Activated naive CD4-positive, alpha-beta T cell treated with anti-CD3 and anti-CD28 coated beads for 36 hours (primary cell): ENCODE results near the gene CCSER1. TPM values are rescaled to one million over a fixed set of nuclear protein-coding genes. Genes with fewer than 3 reads are reported as not detected.
"Not testable (repeated sequence)": the region's sequence is repeated elsewhere in the genome, so short reads cannot be mapped to it uniquely, and the experiment has no call there.

Experiments
- CTCF ChIA-PET: fragments of 350-600 bp; sonication (Branson Sonifier 250); formaldehyde crosslinking; loops from one replicate; lab custom pipeline; 2021; ENCODE audit warnings: antibody characterized with exemption; lab: Charles Lee
- DNase-seq: peaks from one replicate; pipeline ENCODE4 v3.0.0-alpha.2; 2020
- H3K27ac Mint-ChIP-seq: one replicate; pipeline ENCODE4 v1.8.0; 2021; ENCODE audit warnings: mild to moderate bottlenecking, mixed read lengths
- H3K27me3 Mint-ChIP-seq: one replicate; pipeline ENCODE4 v1.8.0; 2021; ENCODE audit warnings: low read depth, mixed read lengths
- H3K36me3 Mint-ChIP-seq: one replicate; pipeline ENCODE4 v1.8.0; 2021; ENCODE audit warnings: low read depth, mixed read lengths
- H3K4me1 Mint-ChIP-seq: one replicate; pipeline ENCODE4 v1.8.0; 2021; ENCODE audit warnings: low read depth, mixed read lengths
- H3K4me3 Mint-ChIP-seq: one replicate; pipeline ENCODE4 v1.8.0; 2021; ENCODE audit warnings: mild to moderate bottlenecking, moderate library complexity, mixed read lengths
- H3K9me3 Mint-ChIP-seq: one replicate; pipeline ENCODE4 v1.8.0; 2021; ENCODE audit warnings: mixed read lengths
- intact Hi-C: fragments of 100-400 bp; cut with micrococcal nuclease; formaldehyde crosslinking; loops from one replicate; pipeline ENCODE4 v1.15.1; 2023
- total RNA-seq, 2 experiments: library from RNA; stranded (reverse); gene quantifications; one replicate each; pipeline ENCODE4 v1.2.3, GENCODE V29; 2021

CCSER1 gene
- total RNA-seq, 2 experiments from 2014 or later = not detected

GRCh38 chr4:91447168-91447567 lies 1320.0 kb downstream of the CCSER1 start:
- intact Hi-C loops = no loop called here
- CTCF ChIA-PET = no interaction called here
- Mint-ChIP-seq H3K27ac (no peak overlapping the region), H3K4me3 (no peak overlapping the region), H3K27me3 (no peaks in the 10 kb centered on the region), H3K36me3 (no peaks in the 10 kb centered on the region), H3K9me3 (peaks cover 9% of the 10 kb centered on the region), H3K4me1 (no peaks in the 10 kb centered on the region)
- DNase-seq = no peak

GRCh38 chr4:91448668-91449330 lies 1321.6 kb downstream of the CCSER1 start:
- Mint-ChIP-seq H3K27ac (no peak overlapping the region), H3K36me3 (no peaks in the 10 kb centered on the region), H3K27me3 (no peaks in the 10 kb centered on the region), H3K9me3 (peaks cover 9% of the 10 kb centered on the region), H3K4me1 (no peaks in the 10 kb centered on the region), H3K4me3 (no peak overlapping the region)
- intact Hi-C loops = no loop called here
- DNase-seq = no peak
- CTCF ChIA-PET = no interaction called here

GRCh38 chr4:91454111-91454510 lies 1326.9 kb downstream of the CCSER1 start:
- H3K27ac Mint-ChIP-seq = no peak overlapping the region
- DNase-seq = no peak
- H3K27me3 Mint-ChIP-seq = no peaks in the 10 kb centered on the region
- CTCF ChIA-PET = no interaction called here
- H3K4me1 Mint-ChIP-seq = no peaks in the 10 kb centered on the region
- intact Hi-C loops = no loop called here
- H3K9me3 Mint-ChIP-seq = peaks cover 11% of the 10 kb centered on the region
- H3K36me3 Mint-ChIP-seq = no peaks in the 10 kb centered on the region
- no peak overlapping the region for H3K4me3 Mint-ChIP-seq

GRCh38 chr4:91462566-91462965 lies 1335.4 kb downstream of the CCSER1 start:
- H3K27me3 Mint-ChIP-seq, intact Hi-C loops, CTCF ChIA-PET, H3K36me3 Mint-ChIP-seq, DNase-seq, H3K27ac Mint-ChIP-seq, H3K4me1 Mint-ChIP-seq, H3K4me3 Mint-ChIP-seq: not testable (repeated sequence)
- H3K9me3 Mint-ChIP-seq = peaks cover 13% of the 10 kb centered on the region

- DNase-seq = no peak
- intact Hi-C loops = no loop called here
Measured at GRCh38 chr4:91470671-91471070, 1343.5 kb downstream of the CCSER1 start.

GRCh38 chr4:91471280-91471679 lies 1344.1 kb downstream of the CCSER1 start:
- CTCF ChIA-PET = no interaction called here
- H3K4me1 Mint-ChIP-seq = no peaks in the 10 kb centered on the region
- H3K9me3 Mint-ChIP-seq = peaks cover 7% of the 10 kb centered on the region
- no peak for DNase-seq
- intact Hi-C loops = no loop called here
- no peak overlapping the region for H3K27ac Mint-ChIP-seq
- H3K36me3 Mint-ChIP-seq = peaks cover 1% of the 10 kb centered on the region
- H3K27me3 Mint-ChIP-seq = no peaks in the 10 kb centered on the region
- no peak overlapping the region for H3K4me3 Mint-ChIP-seq

More at GRCh38 chr4:91470671-91471070, 1343.5 kb downstream of the CCSER1 start:
- Mint-ChIP-seq H3K4me1 (no peaks in the 10 kb centered on the region), H3K27ac (no peak overlapping the region), H3K4me3 (no peak overlapping the region), H3K36me3 (peaks cover 1% of the 10 kb centered on the region), H3K27me3 (no peaks in the 10 kb centered on the region), H3K9me3 (peaks cover 7% of the 10 kb centered on the region)
- CTCF ChIA-PET = no interaction called here

GRCh38 chr4:91472046-91472445 lies 1344.9 kb downstream of the CCSER1 start:
- H3K4me3 Mint-ChIP-seq = no peak overlapping the region
- no peaks in the 10 kb centered on the region for H3K27me3 Mint-ChIP-seq
- CTCF ChIA-PET = no interaction called here
- H3K9me3 Mint-ChIP-seq = peaks cover 9% of the 10 kb centered on the region
- intact Hi-C loops = no loop called here
- no peaks in the 10 kb centered on the region for H3K4me1 Mint-ChIP-seq
- peaks cover 1% of the 10 kb centered on the region for H3K36me3 Mint-ChIP-seq
- DNase-seq = no peak
- no peak overlapping the region for H3K27ac Mint-ChIP-seq

GRCh38 chr4:91485415-91485814 lies 1358.2 kb downstream of the CCSER1 start:
- Mint-ChIP-seq H3K4me3 (no peak overlapping the region), H3K4me1 (no peaks in the 10 kb centered on the region), H3K27me3 (no peaks in the 10 kb centered on the region), H3K36me3 (no peaks in the 10 kb centered on the region), H3K9me3 (peaks cover 13% of the 10 kb centered on the region), H3K27ac (no peak overlapping the region)
- intact Hi-C loops = no loop called here
- CTCF ChIA-PET = no interaction called here
- DNase-seq = no peak

GRCh38 chr4:91488946-91489345 lies 1361.8 kb downstream of the CCSER1 start:
- no peak overlapping the region for H3K4me3 Mint-ChIP-seq
- H3K36me3 Mint-ChIP-seq = no peaks in the 10 kb centered on the region
- intact Hi-C loops = no loop called here
- no peaks in the 10 kb centered on the region for H3K4me1 Mint-ChIP-seq
- no peak for DNase-seq
- no peaks in the 10 kb centered on the region for H3K27me3 Mint-ChIP-seq
- peaks cover 5% of the 10 kb centered on the region for H3K9me3 Mint-ChIP-seq
- H3K27ac Mint-ChIP-seq = no peak overlapping the region
- CTCF ChIA-PET = interaction anchor here (0.6 kb wide), 1 partner anchor 19 kb away, joined by 4 read pairs; no protein-coding TSS in a partner anchor

- intact Hi-C loops = no loop called here
- no peak for DNase-seq
- no peak overlapping the region for H3K4me3 Mint-ChIP-seq
- H3K36me3 Mint-ChIP-seq = no peaks in the 10 kb centered on the region
- H3K4me1 Mint-ChIP-seq = no peaks in the 10 kb centered on the region
- H3K27me3 Mint-ChIP-seq = no peaks in the 10 kb centered on the region
- CTCF ChIA-PET = no interaction called here
- H3K9me3 Mint-ChIP-seq = no peaks in the 10 kb centered on the region
- no peak overlapping the region for H3K27ac Mint-ChIP-seq
Measured at GRCh38 chr4:91497892-91498291, 1370.7 kb downstream of the CCSER1 start.

GRCh38 chr4:91502365-91502764 lies 1375.2 kb downstream of the CCSER1 start:
- H3K27me3 Mint-ChIP-seq = no peaks in the 10 kb centered on the region
- no peaks in the 10 kb centered on the region for H3K36me3 Mint-ChIP-seq
- no peak overlapping the region for H3K27ac Mint-ChIP-seq
- CTCF ChIA-PET = no interaction called here
- intact Hi-C loops = no loop called here
- peaks cover 8% of the 10 kb centered on the region for H3K9me3 Mint-ChIP-seq
- DNase-seq = no peak
- H3K4me3 Mint-ChIP-seq = no peak overlapping the region
- no peaks in the 10 kb centered on the region for H3K4me1 Mint-ChIP-seq

- Mint-ChIP-seq H3K36me3 (no peaks in the 10 kb centered on the region), H3K4me1 (no peaks in the 10 kb centered on the region), H3K27me3 (no peaks in the 10 kb centered on the region), H3K27ac (no peak overlapping the region), H3K9me3 (peaks cover 15% of the 10 kb centered on the region), H3K4me3 (no peak overlapping the region)
- CTCF ChIA-PET = interaction anchor here (0.8 kb wide), 1 partner anchor 231 kb away, joined by 3 read pairs; no protein-coding TSS in a partner anchor
- DNase-seq = no peak
- intact Hi-C loops = no loop called here
Measured at GRCh38 chr4:91513326-91513725, 1386.1 kb downstream of the CCSER1 start.

GRCh38 chr4:91519155-91519554 lies 1392.0 kb downstream of the CCSER1 start:
- H3K36me3 Mint-ChIP-seq = no peaks in the 10 kb centered on the region
- intact Hi-C loops = no loop called here
- H3K27me3 Mint-ChIP-seq = no peaks in the 10 kb centered on the region
- no peak overlapping the region for H3K4me3 Mint-ChIP-seq
- H3K27ac Mint-ChIP-seq = no peak overlapping the region
- CTCF ChIA-PET = no interaction called here
- H3K9me3 Mint-ChIP-seq = peaks cover 23% of the 10 kb centered on the region
- no peak for DNase-seq
- H3K4me1 Mint-ChIP-seq = no peaks in the 10 kb centered on the region
